B cell (primary cell): ENCODE measurements around the gene CCND1. TPM values are rescaled to one million over a fixed set of nuclear protein-coding genes. Genes with fewer than 3 reads are reported as not detected.

Experiments
- ATAC-seq: fragments of 200-7000 bp; cut with Tn5 transposase; one replicate; pipeline ENCODE4 v1.10.0; 2021; ENCODE audit warnings: low read depth, mild to moderate bottlenecking, moderate number of reproducible peaks, moderate library complexity
- CTCF ChIA-PET: fragments of 350-600 bp; sonication (Branson Sonifier 250); formaldehyde crosslinking; loops from one replicate; lab custom pipeline; 2021; ENCODE audit warnings: antibody characterized with exemption, inconsistent platforms; lab: Charles Lee
- POLR2A ChIA-PET: fragments of 350-600 bp; sonication (Branson Sonifier 250); formaldehyde crosslinking; loops from one replicate; lab custom pipeline; 2021; ENCODE audit warnings: antibody characterized with exemption; lab: Charles Lee
- DNase-seq: peaks from one replicate; pipeline ENCODE4 v3.0.0; 2013
- H2AFZ ChIP-seq: 2 replicates; pipeline ENCODE4 v1.6.1; 2012; ENCODE audit warnings: mild to moderate bottlenecking, low read depth, low read length; ENCODE audit not compliant: insufficient read depth, poor library complexity, severe bottlenecking
- H3K27ac ChIP-seq, 2 donors: 1 replicate in 1 of 2; 2 replicates in 1 of 2; pipeline ENCODE4 v1.5.1; 2012 to 2013; ENCODE audit warnings: low read length in 2 of 2, mild to moderate bottlenecking in 2 of 2, moderate library complexity in 1 of 2
- H3K27me3 ChIP-seq, 4 experiments: fragments of 200-600 bp in 1 of 4; sonication (generic) in 1 of 4; replicated peaks in 1 of 4; 1 replicate in 2 of 4; 2 replicates in 2 of 4; pipeline versions ENCODE4 v1.6.1 to v1.7.0; 2013 to 2016; ENCODE audit warnings: low read length in 3 of 4, mild to moderate bottlenecking in 2 of 4, mixed read lengths in 1 of 4, moderate library complexity in 1 of 4; ENCODE audit not compliant: insufficient read depth in 4 of 4, control insufficient read depth in 3 of 4; ENCODE audit errors: control extremely low read depth in 1 of 4
- H3K36me3 ChIP-seq, 2 experiments: replicated peaks in 1 of 2; 1 replicate in 1 of 2; 2 replicates in 1 of 2; pipeline versions ENCODE4 v1.6.1 to v1.7.1; 2013; ENCODE audit warnings: low read length in 1 of 2; ENCODE audit not compliant: insufficient read depth in 2 of 2, control insufficient read depth in 1 of 2; ENCODE audit errors: control extremely low read depth in 1 of 2, extremely low read depth in 1 of 2
- H3K4me1 ChIP-seq, 2 donors: fragments of 200-600 bp in 1 of 2; sonication (generic) in 1 of 2; 1 replicate in 1 of 2; 2 replicates in 1 of 2; pipeline versions ENCODE4 v1.5.1 to v1.6.1; 2013 to 2017; ENCODE audit warnings: low read length in 2 of 2; ENCODE audit not compliant: control insufficient read depth in 2 of 2, insufficient read depth in 2 of 2
- H3K4me2 ChIP-seq: replicated peaks from 2 replicates; pipeline ENCODE3; 2012; ENCODE audit warnings: mild to moderate bottlenecking, low read depth, low read length; ENCODE audit not compliant: poor library complexity, severe bottlenecking
- H3K4me3 ChIP-seq, 5 experiments: fragments of 200-600 bp in 1 of 5; sonication (generic) in 1 of 5; 1 replicate in 3 of 5; 2 replicates in 2 of 5; pipeline versions ENCODE4 v1.5.1 to v1.7.0; 2011 to 2016; ENCODE audit warnings: low read length in 4 of 5, mild to moderate bottlenecking in 4 of 5, low read depth in 2 of 5, control low read depth in 1 of 5, moderate library complexity in 1 of 5; ENCODE audit not compliant: insufficient read depth in 1 of 5; ENCODE audit errors: control extremely low read depth in 1 of 5, extremely low read depth in 1 of 5
- H3K79me2 ChIP-seq: fragments of 200-600 bp; sonication (generic); one replicate; pipeline ENCODE4 v1.6.0; 2016; ENCODE audit warnings: low read length; ENCODE audit not compliant: control insufficient read depth, insufficient read depth
- H3K9ac ChIP-seq: fragments of 200-600 bp; sonication (generic); 2 replicates; pipeline ENCODE4 v1.6.1; 2017; ENCODE audit warnings: mild to moderate bottlenecking, low read length, moderate library complexity
- H3K9me3 ChIP-seq, 3 donors: one replicate each; pipeline versions ENCODE4 v1.6.1 to v1.7.1; 2013; ENCODE audit warnings: low read length in 2 of 3; ENCODE audit not compliant: control insufficient read depth in 2 of 3, insufficient read depth in 1 of 3; ENCODE audit errors: control extremely low read depth in 1 of 3
- H4K20me1 ChIP-seq: 2 replicates; pipeline ENCODE4 v1.6.0; 2012; ENCODE audit warnings: mild to moderate bottlenecking, low read length; ENCODE audit not compliant: insufficient read depth, control insufficient read depth, poor library complexity, severe bottlenecking
- H3K27ac Mint-ChIP-seq: one replicate; pipeline ENCODE4 v1.8.0; 2021; ENCODE audit warnings: mixed read lengths
- H3K27me3 Mint-ChIP-seq: one replicate; pipeline ENCODE4 v1.8.0; 2021; ENCODE audit warnings: mixed read lengths
- H3K4me1 Mint-ChIP-seq: one replicate; pipeline ENCODE4 v1.8.0; 2021; ENCODE audit warnings: mixed read lengths
- H3K4me3 Mint-ChIP-seq: one replicate; pipeline ENCODE4 v1.8.0; 2021; ENCODE audit warnings: mixed read lengths
- H3K9me3 Mint-ChIP-seq: one replicate; pipeline ENCODE4 v1.8.0; 2022; ENCODE audit warnings: mixed read lengths; ENCODE audit not compliant: insufficient read depth
- CTCF ChIP-seq: fragments of 200-600 bp; IDR thresholded peaks from one replicate; pipeline ENCODE4 v1.8.0; 2022; ENCODE audit warnings: antibody characterized with exemption, mild to moderate bottlenecking
- EZH2 ChIP-seq: IDR thresholded peaks from 2 replicates; pipeline ENCODE4 v1.6.1; 2012; ENCODE audit warnings: borderline replicate concordance, low read depth, mild to moderate bottlenecking, moderate library complexity, low read length; ENCODE audit not compliant: insufficient read depth, poor library complexity, severe bottlenecking
- WGBS: methylation state at CpG from one replicate; pipeline ENCODE4 v1.1.5; 2013; ENCODE audit warnings: missing lambda C conversion rate; ENCODE audit not compliant: insufficient coverage; 5-methylcytosine and 5-hydroxymethylcytosine counted together
- intact Hi-C: fragments of 100-400 bp; cut with micrococcal nuclease; formaldehyde crosslinking; loops from one replicate; pipeline ENCODE4 v1.10.0; 2022
- polyA plus RNA-seq: library from polyadenylated mRNA; depleted of rRNA; stranded (reverse); fragments of >200 nt; gene quantifications from 2 replicates; pipeline ENCODE4 v1.2.3, GENCODE V29; 2012
- total RNA-seq, 2 donors: library from RNA; stranded (reverse); fragments of 120-200 nt in 1 of 2; gene quantifications; 1 replicate in 1 of 2; 2 replicates in 1 of 2; pipeline versions ENCODE4 v1.2.3 to v1.2.4, GENCODE V29; 2013 to 2022

CCND1 gene
- total and polyA plus RNA-seq, 2 donors (not counting 1 experiment from before 2014, with no cell fraction given) = 4.9 to 8.8 TPM

- no peaks in the 10 kb centered on the region for H3K9me3 Mint-ChIP-seq
- Histone ChIP-seq H3K27ac (no peak overlapping the region), H3K36me3 (peaks cover 0 to 53% of the 10 kb centered on the region in 2 experiments), H4K20me1 (peaks cover 35% of the 10 kb centered on the region), H3K9ac (no peak overlapping the region), H3K9me3 (no peaks in the 10 kb centered on the region), H3K27me3 (no peaks in the 10 kb centered on the region), H2AFZ (no peak overlapping the region), H3K4me2 (no peak overlapping the region), H3K79me2 (peaks cover 23% of the 10 kb centered on the region), H3K4me3 (no peak overlapping the region), H3K4me1 (peaks cover 16 to 21% of the 10 kb centered on the region in 2 donors)
- H3K27ac Mint-ChIP-seq = peak overlapping the region; percentile 70
- TF ChIP-seq EZH2 (no peak), CTCF (peak; percentile 94)
- H3K4me3 Mint-ChIP-seq = no peak overlapping the region
- CTCF ChIA-PET = interaction anchor here (0.7 to 4.3 kb wide), 19 partner anchors 9 to 642 kb away, joined by 3 to 21 read pairs (median 3); partner anchors contain the start of gene MYEOV
- 56% methylated on average over 11 of the region's 18 CpGs for WGBS
- intact Hi-C loops = loop anchor here (1.0 to 10.0 kb wide), 3 partner anchors 376 to 766 kb away; partner anchors contain the start of genes IGHMBP2, MRPL21 and MYEOV
- peak; percentile 81 for DNase-seq
- H3K27me3 Mint-ChIP-seq = no peaks in the 10 kb centered on the region
- peak; percentile 35 for ATAC-seq
- POLR2A ChIA-PET = no interaction called here
- peaks cover 33% of the 10 kb centered on the region for H3K4me1 Mint-ChIP-seq
Measured at GRCh38 chr11:69670158-69670845, 29.3 kb downstream of the CCND1 start.
